HCT116 (cell line): ENCODE results near the gene MCCD1. TPM values are rescaled to one million over a fixed set of nuclear protein-coding genes. Genes with fewer than 3 reads are reported as not detected.

Source experiments
- ATAC-seq: fragments of 200-7000 bp; cut with Tn5 transposase; 2 replicates; pipeline ENCODE4 v1.9.1; 2020; ENCODE audit warnings: mild to moderate bottlenecking, moderate library complexity
- BruUV-seq: library from RNA; stranded (reverse); fragments of 400-500 nt; replicated peaks from 2 replicates; lab custom pipeline; 2021; lab: Mats Ljungman, UMichigan
- CTCF ChIA-PET: fragments of 300-600 bp; sonication (Branson Sonifier 250); formaldehyde crosslinking; loops from one replicate; lab custom pipeline; 2021; ENCODE audit warnings: antibody characterized with exemption; lab: Charles Lee
- POLR2A ChIA-PET: fragments of 300-600, 350-600 bp; sonication (Branson Sonifier 250); formaldehyde crosslinking; loops from one replicate; lab custom pipeline; 2021; ENCODE audit warnings: antibody characterized with exemption; lab: Charles Lee
- RAD21 ChIA-PET, 2 experiments: fragments of 300-600 bp; sonication (Branson Sonifier 250); formaldehyde crosslinking; loops; one replicate each; lab custom pipeline; 2023; ENCODE audit warnings: low total read pairs in 2 of 2; ENCODE audit not compliant: uncharacterized antibody in 2 of 2, unreplicated experiment in 2 of 2, low non-redundant PET in 1 of 2; lab: Charles Lee
- DNase-seq: peaks from one replicate; pipeline ENCODE4 v3.0.0-alpha.2; 2010; ENCODE audit warnings: low read depth, low spot score
- H2AFZ ChIP-seq: fragments of 200-600 bp; shearing (Covaris generic), sonication (generic); 2 replicates; pipeline ENCODE4 v1.6.1; 2017; ENCODE audit warnings: low read depth, mixed run types, mixed read lengths, antibody characterized with exemption, low read length; ENCODE audit not compliant: poor library complexity, severe bottlenecking
- H3K27ac ChIP-seq: 2 replicates; pipeline ENCODE4 v1.5.1; 2012; ENCODE audit warnings: low read depth, low read length
- H3K27me3 ChIP-seq: fragments of 200-600 bp; sonication (generic); 2 replicates; pipeline ENCODE4 v1.6.1; 2016; ENCODE audit warnings: mixed run types, low read length, mixed read lengths; ENCODE audit not compliant: insufficient read depth
- H3K36me3 ChIP-seq, 2 experiments: fragments of 200-500 bp in 1 of 2; fragments of 200-600 bp in 1 of 2; sonication (Bioruptor generic) in 1 of 2; sonication (generic) in 1 of 2; 2 replicates each; pipeline versions ENCODE4 v1.5.1 to v1.6.1; 2014 to 2016; ENCODE audit warnings: low read length in 2 of 2, inconsistent platforms in 1 of 2, mixed read lengths in 1 of 2, mixed run types in 1 of 2; ENCODE audit not compliant: insufficient read depth in 2 of 2, control insufficient read depth in 1 of 2
- H3K4me1 ChIP-seq, 2 experiments: fragments of 200-600 bp in 1 of 2; sonication (generic) in 1 of 2; 2 replicates each; pipeline versions ENCODE4 v1.5.1 to v1.6.1; 2012 to 2017; ENCODE audit warnings: low read length in 2 of 2, inconsistent platforms in 1 of 2, mild to moderate bottlenecking in 1 of 2, mixed read lengths in 1 of 2, mixed run types in 1 of 2, moderate library complexity in 1 of 2; ENCODE audit not compliant: insufficient read depth in 2 of 2, control insufficient read depth in 1 of 2
- H3K4me2 ChIP-seq: fragments of 200-600 bp; sonication (generic); 2 replicates; pipeline ENCODE4 v1.6.1; 2017; ENCODE audit warnings: mixed run types, low read length, mixed read lengths
- H3K4me3 ChIP-seq, 2 experiments: fragments of 200-600 bp in 1 of 2; sonication (generic) in 1 of 2; replicated peaks in 1 of 2; 2 replicates each; pipeline ENCODE4 v1.5.1; 2011 to 2016; ENCODE audit warnings: low read length in 2 of 2, control low read depth in 1 of 2, low read depth in 1 of 2, mild to moderate bottlenecking in 1 of 2, mixed read lengths in 1 of 2, mixed run types in 1 of 2
- H3K79me2 ChIP-seq: fragments of 200-600 bp; sonication (generic); 2 replicates; pipeline ENCODE4 v1.6.1; 2017; ENCODE audit warnings: mild to moderate bottlenecking, mixed run types, low read length, moderate library complexity, mixed read lengths; ENCODE audit not compliant: insufficient read depth
- H3K9ac ChIP-seq: fragments of 200-600 bp; sonication (generic); 2 replicates; pipeline ENCODE4 v1.6.1; 2016; ENCODE audit warnings: low read length, mixed read lengths
- H3K9me2 ChIP-seq: fragments of 200-600 bp; sonication (generic), shearing (Covaris generic); 2 replicates; pipeline ENCODE4 v1.6.1; 2017; ENCODE audit warnings: mixed run types, mild to moderate bottlenecking, moderate library complexity; ENCODE audit not compliant: insufficient read depth
- H3K9me3 ChIP-seq, 2 experiments: fragments of 200-500 bp in 1 of 2; fragments of 200-600 bp in 1 of 2; sonication (Bioruptor generic) in 1 of 2; sonication (generic) in 1 of 2; 2 replicates each; pipeline ENCODE4 v1.6.1; 2014 to 2017; ENCODE audit warnings: low read length in 2 of 2, mixed read lengths in 2 of 2, inconsistent platforms in 1 of 2, low read depth in 1 of 2, mild to moderate bottlenecking in 1 of 2, mixed run types in 1 of 2, moderate library complexity in 1 of 2; ENCODE audit not compliant: control insufficient read depth in 1 of 2, insufficient read depth in 1 of 2
- H4K20me1 ChIP-seq: fragments of 200-600 bp; sonication (generic), shearing (Covaris generic); 2 replicates; pipeline ENCODE4 v1.6.1; 2017; ENCODE audit warnings: mixed run types, mild to moderate bottlenecking, moderate library complexity; ENCODE audit not compliant: insufficient read depth
- ATF3 ChIP-seq: IDR thresholded peaks from 2 replicates; pipeline ENCODE4 v1.6.1; 2012
- CBX3 ChIP-seq: IDR thresholded peaks from 2 replicates; pipeline ENCODE4 v1.6.1; 2012; ENCODE audit warnings: low read depth
- CEBPB ChIP-seq: IDR thresholded peaks from 2 replicates; pipeline ENCODE4 v1.6.1; 2012; ENCODE audit warnings: low read depth
- CTCF ChIP-seq, 3 experiments: fragments of 200-600 bp in 1 of 3; sonication (generic) in 1 of 3; IDR thresholded peaks in 2 of 3; conservative IDR thresholded peaks in 1 of 3; 2 replicates each; pipeline ENCODE4 v1.5.1; 2012 to 2017; ENCODE audit warnings: low read depth in 2 of 3, low read length in 2 of 3, antibody characterized with exemption in 1 of 3, borderline replicate concordance in 1 of 3, control low read depth in 1 of 3, mild to moderate bottlenecking in 1 of 3, mixed read lengths in 1 of 3, mixed run types in 1 of 3, moderate library complexity in 1 of 3; ENCODE audit not compliant: insufficient read depth in 1 of 3
- EGR1 ChIP-seq: IDR thresholded peaks from 2 replicates; pipeline ENCODE4 v1.6.1; 2012; ENCODE audit warnings: low read depth
- EZH2 ChIP-seq: fragments of 200-600 bp; sonication (generic); IDR thresholded peaks from 2 replicates; pipeline ENCODE4 v1.6.1; 2017; ENCODE audit warnings: antibody characterized with exemption, mixed run types
- FOSL1 ChIP-seq: IDR thresholded peaks from 2 replicates; pipeline ENCODE4 v1.6.1; 2012; ENCODE audit warnings: low read depth
- POLR2A ChIP-seq: IDR thresholded peaks from 2 replicates; pipeline ENCODE4 v1.7.0; 2011; ENCODE audit warnings: borderline replicate concordance; ENCODE audit not compliant: insufficient read depth, insufficient read length; ENCODE audit errors: extremely low read depth
- RAD21 ChIP-seq: IDR thresholded peaks from 2 replicates; pipeline ENCODE4 v1.6.1; 2012; ENCODE audit warnings: low read depth, mild to moderate bottlenecking
- REST ChIP-seq: IDR thresholded peaks from 2 replicates; pipeline ENCODE4 v1.6.1; 2012; ENCODE audit warnings: low read depth
- SIN3A ChIP-seq: IDR thresholded peaks from 2 replicates; pipeline ENCODE4 v1.6.1; 2012; ENCODE audit warnings: low read depth
- SP1 ChIP-seq: IDR thresholded peaks from 2 replicates; pipeline ENCODE4 v1.6.1; 2012; ENCODE audit warnings: low read depth
- ZBTB33 ChIP-seq: IDR thresholded peaks from 2 replicates; pipeline ENCODE4 v1.6.1; 2011; ENCODE audit warnings: mild to moderate bottlenecking, low read length, moderate library complexity; ENCODE audit not compliant: insufficient replicate concordance; ENCODE audit errors: extremely low read depth
- ZNF274 ChIP-seq: fragments of 200-500 bp; sonication (Bioruptor generic); IDR thresholded peaks from 2 replicates; pipeline ENCODE4 v1.6.1; 2014; ENCODE audit warnings: mild to moderate bottlenecking, low read depth, low read length, inconsistent platforms
- intact Hi-C: fragments of 100-400 bp; cut with micrococcal nuclease; formaldehyde crosslinking; loops from 2 replicates; pipeline ENCODE4 v1.10.0; 2022
- total RNA-seq: library from RNA; stranded (reverse); gene quantifications from one replicate; pipeline ENCODE4 v1.2.1, GENCODE V29; 2021; ENCODE audit not compliant: unreplicated experiment

The MCCD1 gene
- total RNA-seq, 1 experiment from 2014 or later: not detected

- ChIA-PET RAD21 (no interaction called here), POLR2A (no interaction called here), CTCF (no interaction called here)
- intact Hi-C loops: no loop called here
- H3K27ac ChIP-seq: no peak overlapping the region
- no peaks in the 10 kb centered on the region for H4K20me1 ChIP-seq
- no peaks in the 10 kb centered on the region for H3K36me3 ChIP-seq
- no peak overlapping the region for H2AFZ ChIP-seq
- no peak for DNase-seq
- H3K9ac ChIP-seq: no peak overlapping the region
- no peak overlapping the region for H3K4me2 ChIP-seq
- no peaks in the 10 kb centered on the region for H3K9me2 ChIP-seq
- H3K4me3 ChIP-seq: no peak overlapping the region
- no peaks in the 10 kb centered on the region for H3K27me3 ChIP-seq
- no peak for ATAC-seq
- H3K4me1 ChIP-seq: peaks cover 6 to 9% of the 10 kb centered on the region in 2 experiments
- H3K79me2 ChIP-seq: no peaks in the 10 kb centered on the region
- H3K9me3 ChIP-seq: no peaks in the 10 kb centered on the region
- BruUV-seq: no TSS peak
- no peak for TF ChIP-seq RAD21
- no peak for TF ChIP-seq CBX3
- no peak for TF ChIP-seq ZNF274
Measured at GRCh38 chr6:31480574-31480973, 48.2 kb upstream of the MCCD1 start.

DNA sequence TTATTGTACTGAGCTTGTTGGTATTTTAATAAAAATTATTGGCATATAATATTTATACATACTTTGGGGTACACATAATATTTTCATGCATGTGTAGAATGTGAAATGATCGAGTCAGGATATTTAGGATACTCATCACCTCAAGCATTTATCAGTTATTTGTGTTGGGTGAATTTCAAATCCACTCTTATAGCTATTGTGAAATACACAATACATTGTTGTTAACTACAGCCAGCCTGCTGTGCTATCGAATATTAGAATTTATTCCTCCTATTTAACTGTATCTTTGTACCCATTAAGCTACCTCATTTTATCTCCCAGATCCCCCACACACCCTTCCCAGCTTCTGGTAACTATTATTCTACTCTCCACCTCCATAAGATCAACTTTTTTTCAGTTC, 45.4 kb upstream of the MCCD1 start:
- no peak for ATAC-seq
- Histone ChIP-seq H2AFZ (no peak overlapping the region), H3K27me3 (no peaks in the 10 kb centered on the region), H4K20me1 (no peaks in the 10 kb centered on the region), H3K4me1 (peaks cover 6 to 10% of the 10 kb centered on the region in 2 experiments), H3K9me3 (no peaks in the 10 kb centered on the region), H3K79me2 (no peaks in the 10 kb centered on the region), H3K27ac (no peak overlapping the region), H3K9me2 (no peaks in the 10 kb centered on the region), H3K4me3 (no peak overlapping the region), H3K4me2 (no peak overlapping the region), H3K36me3 (no peaks in the 10 kb centered on the region), H3K9ac (no peak overlapping the region)
- ChIA-PET CTCF (no interaction called here), POLR2A (no interaction called here), RAD21 (no interaction called here)
- DNase-seq: no peak
- intact Hi-C loops: no loop called here
- BruUV-seq: no TSS peak
- TF ChIP-seq CEBPB (no peak), POLR2A (no peak), SP1 (no peak), REST (no peak), EGR1 (no peak), SIN3A (no peak), CTCF (IDR thresholded peaks at IDR 0.05 in 2 of 3, conservative IDR thresholded peaks at IDR 0.05 in 1 of 3; ENCODE audit: borderline replicate concordance in 1 of 3, insufficient read depth in 1 of 3, low read depth in 2 of 3, low read length in 2 of 3) (no peak), ATF3 (no peak), EZH2 (no peak), FOSL1 (no peak), ZNF274 (no peak), ZBTB33 (no peak)
